AG08396 (cell line): ENCODE results near the gene HBG2.
"Not testable (repeated sequence)": the region's sequence is repeated elsewhere in the genome, so short reads cannot be mapped to it uniquely, and the experiment has no call there.

Experiments used
- DNase-seq: peaks from one replicate; pipeline ENCODE4 v3.0.0; 2012; ENCODE audit warnings: low spot score, mixed read lengths

Gene HBG2

GRCh38 chr11:5281596-5281995 lies 27.0 kb upstream of the HBG2 start:
- DNase-seq: no peak

GRCh38 chr11:5280582-5281102 lies 26.1 kb upstream of the HBG2 start:
- DNase-seq: peak; percentile 92

GRCh38 chr11:5279471-5280090 lies 25.0 kb upstream of the HBG2 start:
- no peak for DNase-seq

GRCh38 chr11:5277807-5278382 lies 23.3 kb upstream of the HBG2 start:
- DNase-seq: no peak

- DNase-seq: no peak
These were observed 22.1 kb upstream of the HBG2 start for GRCh38 chr11:5276697-5277096.

- no peak for DNase-seq
These were observed 21.0 kb upstream of the HBG2 start for GRCh38 chr11:5275369-5276110.

- no peak for DNase-seq
These were observed 19.8 kb upstream of the HBG2 start for GRCh38 chr11:5274395-5274794.

GRCh38 chr11:5272395-5273017 lies 17.9 kb upstream of the HBG2 start:
- no peak for DNase-seq

GRCh38 chr11:5269715-5270147 lies 15.2 kb upstream of the HBG2 start, which contains the start of gene HBE1:
TSS of gene HBE1 (minus strand) at chr11:5269945. CDS start at chr11:5269890, 55 bp downstream.
- no peak for DNase-seq

GRCh38 chr11:5267033-5267563 lies 12.5 kb upstream of the HBG2 start:
- no peak for DNase-seq

- no peak for DNase-seq
These were observed 12.0 kb upstream of the HBG2 start for GRCh38 chr11:5266609-5267008.

- DNase-seq: no peak
These were observed 11.3 kb upstream of the HBG2 start for GRCh38 chr11:5265832-5266231.

GRCh38 chr11:5258543-5259262 lies 4.1 kb upstream of the HBG2 start:
- no peak for DNase-seq

GRCh38 chr11:5257296-5257695 lies 2.7 kb upstream of the HBG2 start:
- DNase-seq: no peak

GRCh38 chr11:5254023-5254422 lies 558 bp downstream of the HBG2 start:
- not testable (repeated sequence) for DNase-seq

GRCh38 chr11:5253440-5253839 lies 1.1 kb downstream of the HBG2 start:
- not testable (repeated sequence) for DNase-seq

- no peak for DNase-seq
These were observed 1.7 kb downstream of the HBG2 start for GRCh38 chr11:5252919-5253265.

GRCh38 chr11:5252192-5252918 lies 2.2 kb downstream of the HBG2 start:
- no peak for DNase-seq

- DNase-seq: no peak
These were observed 2.8 kb downstream of the HBG2 start for GRCh38 chr11:5251746-5252145.

- no peak for DNase-seq
These were observed 3.9 kb downstream of the HBG2 start for GRCh38 chr11:5250543-5251204.
